ENCODE measurements around the gene MAP2K2. TPM values are rescaled to one million over a fixed set of nuclear protein-coding genes. Genes with fewer than 3 reads are reported as not detected.
A peak's percentile ranks its signal among the peaks of the same experiment; 100 is the strongest.

MAP2K2 gene
- total RNA-seq, 1 donor from 2014 or later, result 116 TPM

GRCh38 chr19:4121273-4121612, 2.7 kb downstream of the MAP2K2 start:
- H3K36me3 ChIP-seq (ENCODE audit: control insufficient read depth, insufficient read depth, low read length), result peaks cover 5% of the 10 kb centered on the region
- DNase-seq (ENCODE audit: low read depth) (no peak), FAIRE-seq (no peak)
- H3K27me3 ChIP-seq (ENCODE audit: control insufficient read depth, insufficient read depth, low read length), result no peaks in the 10 kb centered on the region
- H3K4me3 ChIP-seq (ENCODE audit: low read depth, low read length), result no peak overlapping the region
- no peak for TF ChIP-seq CTCF (IDR thresholded peaks at IDR 0.05; ENCODE audit: insufficient read depth, low read length, severe bottlenecking)

GRCh38 chr19:4120559-4121272, 3.2 kb downstream of the MAP2K2 start:
- Histone ChIP-seq H3K36me3 (ENCODE audit: control insufficient read depth, insufficient read depth, low read length) (peaks cover 7% of the 10 kb centered on the region), H3K27me3 (ENCODE audit: control insufficient read depth, insufficient read depth, low read length) (no peaks in the 10 kb centered on the region)
- TF ChIP-seq CTCF (IDR thresholded peaks at IDR 0.05; ENCODE audit: insufficient read depth, low read length, severe bottlenecking), result no peak

DNA sequence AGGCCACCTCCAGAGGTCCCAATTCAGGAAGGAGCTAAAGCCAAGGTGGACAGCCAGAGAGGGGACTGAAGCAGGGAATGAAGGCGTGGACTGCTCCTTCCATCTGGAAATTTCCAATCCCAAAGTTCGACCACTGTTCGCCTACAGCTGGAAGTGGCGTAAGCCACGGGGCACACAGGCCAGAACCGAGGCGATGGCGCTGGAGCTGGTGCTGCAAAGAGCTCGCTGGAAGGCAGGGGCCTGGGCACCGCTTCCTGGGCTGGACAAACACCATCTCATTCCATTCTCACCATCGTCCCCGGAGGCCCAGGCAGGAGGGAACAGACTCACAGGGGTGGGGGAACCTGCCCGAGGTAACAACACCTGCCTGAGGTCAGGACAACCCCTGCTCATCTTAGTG, 4.2 kb downstream of the MAP2K2 start:
- DNase-seq (ENCODE audit: low read depth), result no peak
- H3K4me3 ChIP-seq (ENCODE audit: low read depth, low read length), result no peak overlapping the region
- no peak for FAIRE-seq
- H3K27me3 ChIP-seq (ENCODE audit: control insufficient read depth, insufficient read depth, low read length), result no peaks in the 10 kb centered on the region
- H3K36me3 ChIP-seq (ENCODE audit: control insufficient read depth, insufficient read depth, low read length), result peaks cover 14% of the 10 kb centered on the region
- TF ChIP-seq CTCF (IDR thresholded peaks at IDR 0.05; ENCODE audit: insufficient read depth, low read length, severe bottlenecking), result no peak

More at GRCh38 chr19:4120559-4121272, 3.2 kb downstream of the MAP2K2 start:
- DNase-seq (ENCODE audit: low read depth) (no peak), FAIRE-seq (no peak)
- H3K4me3 ChIP-seq (ENCODE audit: low read depth, low read length), result no peak overlapping the region

DNA sequence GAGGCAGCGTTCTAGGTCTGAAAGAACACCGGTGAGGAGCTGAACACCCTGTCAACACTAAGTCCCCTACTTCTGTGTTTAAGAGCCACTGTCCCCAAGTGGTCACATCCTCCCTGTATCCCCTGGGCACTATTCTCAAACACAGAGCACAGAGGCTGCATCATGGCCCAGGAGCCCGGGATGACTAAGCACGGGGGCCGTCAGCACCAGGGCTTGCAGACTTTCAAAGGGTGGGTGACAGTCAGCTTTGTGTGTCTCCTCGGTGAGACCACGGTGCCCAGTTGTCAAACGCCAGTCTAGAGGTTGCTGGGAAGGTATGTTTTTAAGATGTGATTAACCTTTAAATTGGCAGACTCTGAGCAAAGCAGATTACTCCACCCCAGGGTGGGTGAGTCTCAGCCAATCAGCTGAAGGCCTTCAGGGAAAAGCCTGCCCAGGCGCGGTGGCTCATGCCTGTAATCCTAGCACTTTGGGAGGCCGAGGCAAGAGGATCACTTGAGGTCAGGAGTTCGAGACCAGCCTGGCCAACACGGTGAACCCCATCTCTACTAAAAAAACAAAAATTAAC, 8.0 kb downstream of the MAP2K2 start:
- no peak for DNase-seq (ENCODE audit: low read depth)
- no peak for TF ChIP-seq CTCF (IDR thresholded peaks at IDR 0.05; ENCODE audit: insufficient read depth, low read length, severe bottlenecking)
- H3K4me3 ChIP-seq (ENCODE audit: low read depth, low read length), result no peak overlapping the region
- FAIRE-seq, result peak; percentile 28
- peaks cover 24% of the 10 kb centered on the region for H3K36me3 ChIP-seq (ENCODE audit: control insufficient read depth, insufficient read depth, low read length)
- H3K27me3 ChIP-seq (ENCODE audit: control insufficient read depth, insufficient read depth, low read length), result no peaks in the 10 kb centered on the region

GRCh38 chr19:4115050-4115817, 8.7 kb downstream of the MAP2K2 start:
- TF ChIP-seq CTCF (IDR thresholded peaks at IDR 0.05; ENCODE audit: insufficient read depth, low read length, severe bottlenecking), result no peak
- peaks cover 26% of the 10 kb centered on the region for H3K36me3 ChIP-seq (ENCODE audit: control insufficient read depth, insufficient read depth, low read length)
- FAIRE-seq (no peak), DNase-seq (ENCODE audit: low read depth) (no peak)
- no peaks in the 10 kb centered on the region for H3K27me3 ChIP-seq (ENCODE audit: control insufficient read depth, insufficient read depth, low read length)
- no peak overlapping the region for H3K4me3 ChIP-seq (ENCODE audit: low read depth, low read length)

Data from bronchial epithelial cell (primary cell).